HEK293 (cell line): ENCODE data around the gene TCOF1.

Source experiments
- CTCF ChIA-PET: fragments of 350-600 bp; formaldehyde crosslinking; extraction: SDS; loops from one replicate; lab custom pipeline; 2021; ENCODE audit warnings: antibody characterized with exemption; lab: Yijun Ruan, JAX
- POLR2A ChIA-PET: fragments of 300-600 bp; formaldehyde crosslinking; extraction: SDS; loops from one replicate; lab custom pipeline; 2020; ENCODE audit warnings: antibody characterized with exemption, inconsistent platforms; lab: Yijun Ruan, JAX
- H3K27ac ChIP-seq: fragments of 200-500 bp; sonication (Bioruptor generic); 2 replicates; pipeline ENCODE4 v1.5.1; 2014; ENCODE audit warnings: low read depth, low read length, control low read depth, inconsistent platforms; ENCODE audit errors: extremely low read depth
- H3K36me3 ChIP-seq, 2 experiments: fragments of 200-500 bp in 1 of 2; sonication (Bioruptor generic) in 1 of 2; 1 replicate in 1 of 2; 2 replicates in 1 of 2; pipeline ENCODE4 v1.5.1; 2014 to 2017; ENCODE audit warnings: inconsistent platforms in 2 of 2, low read length in 2 of 2; ENCODE audit not compliant: control insufficient read depth in 2 of 2, insufficient read depth in 1 of 2
- H3K4me1 ChIP-seq: fragments of 200-500 bp; sonication (Bioruptor generic); 2 replicates; pipeline ENCODE4 v1.5.1; 2014; ENCODE audit warnings: mild to moderate bottlenecking, low read length, inconsistent platforms; ENCODE audit not compliant: control insufficient read depth, insufficient read depth
- H3K4me3 ChIP-seq: 2 replicates; pipeline ENCODE4 v1.5.1; 2011; ENCODE audit warnings: low read depth, mild to moderate bottlenecking, control low read depth, low read length, moderate library complexity
- H3K9me3 ChIP-seq: fragments of 200-500 bp; sonication (Bioruptor generic); 2 replicates; pipeline ENCODE4 v1.5.1; 2014; ENCODE audit warnings: low read depth, low read length, inconsistent platforms; ENCODE audit not compliant: control insufficient read depth, insufficient read depth
- CTCF ChIP-seq: fragments of 450-650 bp; formaldehyde crosslinking; IDR thresholded peaks from 2 replicates; pipeline ENCODE4 v1.5.1; 2016; ENCODE audit warnings: missing biosample characterization, missing genetic modification characterization
- GFI1B ChIP-seq: fragments of 450-650 bp; formaldehyde crosslinking; IDR thresholded peaks from 2 replicates; pipeline ENCODE4 v1.5.1; 2016; ENCODE audit warnings: missing biosample characterization, missing genetic modification characterization
- KLF7 ChIP-seq: fragments of 450-650 bp; formaldehyde crosslinking; IDR thresholded peaks from 2 replicates; pipeline ENCODE4 v1.5.1; 2016; ENCODE audit warnings: missing biosample characterization, missing genetic modification characterization, borderline replicate concordance
- PRDM4 ChIP-seq: fragments of 450-650 bp; formaldehyde crosslinking; IDR thresholded peaks from 2 replicates; pipeline ENCODE4 v1.5.1; 2017; ENCODE audit warnings: missing biosample characterization, missing genetic modification characterization
- ZBTB44 ChIP-seq: fragments of 450-650 bp; IDR thresholded peaks from 2 replicates; pipeline ENCODE4 v1.5.1; 2018; ENCODE audit warnings: missing biosample characterization, mild to moderate bottlenecking, missing genetic modification characterization
- ZFP41 ChIP-seq: fragments of 450-650 bp; formaldehyde crosslinking; IDR thresholded peaks from 2 replicates; pipeline ENCODE4 v1.5.1; 2016; ENCODE audit warnings: missing biosample characterization, missing genetic modification characterization, borderline replicate concordance
- ZNF112 ChIP-seq: fragments of 450-650 bp; formaldehyde crosslinking; IDR thresholded peaks from 2 replicates; pipeline ENCODE4 v1.5.0; 2017; ENCODE audit warnings: missing biosample characterization, missing genetic modification characterization
- ZNF174 ChIP-seq: fragments of 450-650 bp; formaldehyde crosslinking; IDR thresholded peaks from 2 replicates; pipeline ENCODE4 v1.5.0; 2017; ENCODE audit warnings: missing biosample characterization, mild to moderate bottlenecking, missing genetic modification characterization
- ZNF184 ChIP-seq: fragments of 450-650 bp; IDR thresholded peaks from 2 replicates; pipeline ENCODE4 v1.5.1; 2018; ENCODE audit warnings: missing biosample characterization, mild to moderate bottlenecking, missing genetic modification characterization
- ZNF416 ChIP-seq: fragments of 450-650 bp; formaldehyde crosslinking; IDR thresholded peaks from 2 replicates; pipeline ENCODE4 v1.5.1; 2016; ENCODE audit warnings: missing biosample characterization, missing genetic modification characterization
- ZNF510 ChIP-seq: fragments of 450-650 bp; formaldehyde crosslinking; IDR thresholded peaks from 2 replicates; pipeline ENCODE4 v1.5.1; 2018; ENCODE audit warnings: mild to moderate bottlenecking, missing genetic modification characterization, missing biosample characterization; ENCODE audit not compliant: insufficient replicate concordance
- ZNF530 ChIP-seq: fragments of 450-650 bp; formaldehyde crosslinking; IDR thresholded peaks from 2 replicates; pipeline ENCODE4 v1.5.1; 2016; ENCODE audit warnings: low read depth, missing biosample characterization, missing genetic modification characterization
- ZNF548 ChIP-seq: fragments of 450-650 bp; formaldehyde crosslinking; IDR thresholded peaks from 2 replicates; pipeline ENCODE4 v1.5.1; 2016; ENCODE audit warnings: missing biosample characterization, missing genetic modification characterization
- ZNF555 ChIP-seq: fragments of 450-650 bp; formaldehyde crosslinking; conservative IDR thresholded peaks from 2 replicates; pipeline ENCODE4 v1.5.1; 2017; ENCODE audit warnings: missing biosample characterization, mild to moderate bottlenecking, missing genetic modification characterization, inconsistent platforms
- ZNF658 ChIP-seq: fragments of 450-650 bp; formaldehyde crosslinking; IDR thresholded peaks from 2 replicates; pipeline ENCODE4; 2016; ENCODE audit warnings: missing biosample characterization, missing genetic modification characterization
- ZNF704 ChIP-seq: fragments of 450-650 bp; formaldehyde crosslinking; IDR thresholded peaks from 2 replicates; pipeline ENCODE4 v1.5.1; 2016; ENCODE audit warnings: missing biosample characterization, missing genetic modification characterization
- ZNF791 ChIP-seq: fragments of 450-650 bp; formaldehyde crosslinking; IDR thresholded peaks from 2 replicates; pipeline ENCODE4 v1.5.1; 2016; ENCODE audit warnings: missing biosample characterization, missing genetic modification characterization
- ZSCAN16 ChIP-seq: fragments of 450-650 bp; formaldehyde crosslinking; IDR thresholded peaks from 2 replicates; pipeline ENCODE4 v1.5.1; 2016; ENCODE audit warnings: missing biosample characterization, missing genetic modification characterization
- ZSCAN5A ChIP-seq: fragments of 450-650 bp; formaldehyde crosslinking; IDR thresholded peaks from 2 replicates; pipeline ENCODE4 v1.5.1; 2016; ENCODE audit warnings: missing biosample characterization, missing genetic modification characterization

TCOF1 gene

GRCh38 chr5:150343994-150344631, 13.4 kb upstream of the TCOF1 start:
- no peaks in the 10 kb centered on the region for H3K9me3 ChIP-seq
- POLR2A ChIA-PET: no interaction called here
- CTCF ChIA-PET: interaction anchor here (0.6 to 0.7 kb wide), 2 partner anchors 71 to 295 kb away, joined by 3 to 4 read pairs; no protein-coding TSS in a partner anchor
- H3K4me1 ChIP-seq: no peaks in the 10 kb centered on the region
- TF ChIP-seq KLF7 (tag by site-specific recombination): no peak
- TF ChIP-seq ZNF112 (tag by site-specific recombination): no peak
- TF ChIP-seq ZBTB44: no peak
- no peak for TF ChIP-seq ZNF174
- TF ChIP-seq PRDM4 (tag by site-specific recombination): no peak
- TF ChIP-seq GFI1B (tag by site-specific recombination): no peak
- no peak for TF ChIP-seq ZNF184 (tag by site-specific recombination)
- TF ChIP-seq ZNF555 (tag by site-specific recombination): no peak
- TF ChIP-seq ZNF548 (tag by site-specific recombination): no peak
- no peak for TF ChIP-seq ZNF530
- TF ChIP-seq ZNF510 (tag by site-specific recombination): no peak
- TF ChIP-seq ZSCAN5A (tag by site-specific recombination): no peak
- TF ChIP-seq ZNF416 (tag by site-specific recombination): no peak
- TF ChIP-seq ZFP41 (tag by site-specific recombination): no peak
- no peak for TF ChIP-seq ZNF704 (tag by site-specific recombination)
- no peak for TF ChIP-seq ZNF658
- no peak for TF ChIP-seq ZSCAN16 (tag by site-specific recombination)
- TF ChIP-seq CTCF (tag by site-specific recombination): no peak
- no peak for TF ChIP-seq ZNF791 (tag by site-specific recombination)
- TF ChIP-seq, all 188 proteins: peak for 0
- H3K27ac ChIP-seq: no peak overlapping the region
- no peak overlapping the region for H3K4me3 ChIP-seq
- no peaks in the 10 kb centered on the region for H3K36me3 ChIP-seq
